ENCODE results near the gene PDE6D. TPM values are rescaled to one million over a fixed set of nuclear protein-coding genes. Genes with fewer than 3 reads are reported as not detected.

PDE6D gene
- total and polyA plus RNA-seq, 2 of the 4 experiments (the other 2 are of a cell fraction): 13.8 to 24.7 TPM

DNA sequence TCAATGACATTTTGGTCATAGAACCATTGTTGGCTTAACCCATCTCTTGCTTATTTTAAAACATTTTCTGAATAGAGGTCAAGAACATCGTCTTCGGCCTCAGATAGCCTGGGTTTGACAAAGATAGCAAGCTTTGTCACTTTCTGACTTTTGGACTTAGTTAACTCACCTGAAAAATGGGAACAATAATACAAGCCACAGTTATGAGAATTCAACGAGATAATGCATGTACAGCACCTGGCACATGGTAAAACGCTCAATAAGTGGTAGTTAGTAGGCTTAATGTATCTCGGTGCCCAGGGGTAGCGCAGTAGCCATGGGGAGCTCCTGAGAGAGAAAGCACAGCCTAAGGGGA is 4.7 kb upstream of the PDE6D start:
- in situ Hi-C loops (cut with MboI; ENCODE audit: low sequenced_read_pairs): no loop called here
- ChIA-PET POLR2A (ENCODE audit: unreplicated experiment) (no interaction called here), CTCF (no interaction called here)
- Histone ChIP-seq H3K56ac (ENCODE audit: extremely low read depth, insufficient read depth, low read length) (no peak overlapping the region), H3K18ac (ENCODE audit: low read depth, low read length) (peak overlapping the region; percentile 63), H4K91ac (ENCODE audit: insufficient read depth, low read depth, low read length) (peak overlapping the region; percentile 69; the same call in 1 of the 2 replicates), H3K23ac (ENCODE audit: low read depth, low read length) (peak overlapping the region; percentile 46; the same call in 1 of the 2 replicates), H4K5ac (ENCODE audit: low read depth, low read length) (peak overlapping the region; percentile 100), H2BK20ac (ENCODE audit: low read depth, low read length) (no peak overlapping the region), H3K9me3 (ENCODE audit: control insufficient read depth, insufficient read depth, low read length) (no peaks in the 10 kb centered on the region), H4K8ac (ENCODE audit: low read depth in 2 of 2, low read length in 2 of 2) (peak overlapping the region; percentile 98 to 100), H3K27ac (ENCODE audit: insufficient read depth, low read length) (peak overlapping the region; percentile 80), H3K4me1 (ENCODE audit: control insufficient read depth, insufficient read depth, low read length) (peaks cover 6% of the 10 kb centered on the region), H3K14ac (replicated peaks; ENCODE audit: low read depth, low read length) (no peak overlapping the region; the same call in 1 of the 2 replicates), H3K9ac (ENCODE audit: low read depth, low read length) (peak overlapping the region; percentile 80), H3K79me1 (ENCODE audit: low read depth in 1 of 2, low read length in 2 of 2) (peaks cover 27 to 53% of the 10 kb centered on the region in 2 experiments), H3K27me3 (ENCODE audit: control insufficient read depth, insufficient read depth, low read length) (no peaks in the 10 kb centered on the region), H2AFZ (replicated peaks; ENCODE audit: low read length, poor library complexity) (peak overlapping the region; percentile 97), H2BK5ac (ENCODE audit: low read depth, low read length, poor library complexity, severe bottlenecking) (peak overlapping the region; percentile 51), H4K20me1 (ENCODE audit: insufficient read depth, low read length) (peaks cover 9% of the 10 kb centered on the region; the same call in 1 of the 2 replicates), H2AK9ac (replicated peaks; ENCODE audit: low read depth, low read length, poor library complexity) (peak overlapping the region; percentile 17), H3K4me2 (ENCODE audit: low read depth, low read length) (peak overlapping the region; percentile 99), H2AK5ac (ENCODE audit: low read depth, low read length) (0 out of 2 replicates have a peak overlapping the region, but pooled peaks have one; percentile 22), H2BK15ac (ENCODE audit: low read depth, low read length) (peak overlapping the region; percentile 48; the same call in 1 of the 3 replicates), H3K9me1 (ENCODE audit: insufficient read depth, low read length) (no peaks in the 10 kb centered on the region), H3K4ac (ENCODE audit: low read depth, low read length) (peak overlapping the region; percentile 13), H3K4me3 (ENCODE audit: insufficient read depth, low read depth, low read length) (peak overlapping the region; percentile 88), H3K36me3 (ENCODE audit: control insufficient read depth, insufficient read depth, low read length) (peaks cover 6% of the 10 kb centered on the region), H2BK120ac (ENCODE audit: low read depth, low read length) (no peak overlapping the region)
- 43% methylated on average over 5 of the region's 6 CpGs; no CpG with 5 or more reads in 1 of the 2 experiments for WGBS, 2 experiments (ENCODE audit: extremely low coverage in 2 of 2, insufficient read length in 1 of 2)
- intact Hi-C loops (cut with micrococcal nuclease): loop anchor here (1.0 to 10.0 kb wide), 3 partner anchors 75 to 171 kb away; no protein-coding TSS in a partner anchor
- peak; percentile 2 for ATAC-seq (ENCODE audit: low read depth)
- BruUV-seq (replicated peaks): no TSS peak
- DNase-seq: no peak
- TF ChIP-seq NFE2L2 (IDR thresholded peaks at IDR 0.05; ENCODE audit: low read depth, low read length) (no peak), MAFK (IDR thresholded peaks at IDR 0.05; ENCODE audit: low read depth, low read length) (no peak)
- dilution Hi-C loops (cut with HindIII; ENCODE audit: low sequenced_read_pairs, unreplicated experiment): no loop called here

Measured in IMR-90 (cell line).